ENCODE data around the gene PTGES3. TPM values are rescaled to one million over a fixed set of nuclear protein-coding genes. Genes with fewer than 3 reads are reported as not detected.
"Not testable (repeated sequence)": the region's sequence is repeated elsewhere in the genome, so short reads cannot be mapped to it uniquely, and the experiment has no call there.

PTGES3 gene
- total and polyA plus RNA-seq, 4 donors = 91.6 to 304 (median 206) TPM

DNA sequence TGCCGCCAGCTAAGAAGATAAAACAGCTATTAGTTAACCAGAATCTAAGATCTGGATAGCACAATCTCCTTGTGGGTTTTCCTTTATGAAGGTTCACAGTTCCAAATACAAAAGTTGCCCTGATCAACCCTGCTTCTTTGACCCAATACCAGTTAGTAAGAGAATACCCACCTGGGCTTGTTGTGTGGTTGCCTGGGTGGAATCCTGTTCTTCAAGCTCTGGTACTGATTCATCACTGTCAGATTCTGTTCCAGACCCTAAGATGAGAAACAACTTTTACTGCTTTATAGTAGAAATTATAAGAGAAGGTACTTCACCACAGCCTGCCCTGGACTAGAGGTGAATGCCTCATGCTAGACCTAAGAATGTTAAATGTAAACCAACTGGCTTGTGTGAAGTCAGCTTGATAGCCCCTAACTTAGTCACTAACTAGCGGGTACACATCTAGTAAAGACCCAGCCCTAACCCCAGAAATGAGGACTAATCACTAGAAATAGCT lies 26.4 kb upstream of the PTGES3 start:
- Histone ChIP-seq H3K36me3 (ENCODE audit: control insufficient read depth, insufficient read depth, low read length) (peaks cover 64% of the 10 kb centered on the region), H3K27me3 (ENCODE audit: control insufficient read depth, insufficient read depth, low read length) (no peaks in the 10 kb centered on the region)

DNA sequence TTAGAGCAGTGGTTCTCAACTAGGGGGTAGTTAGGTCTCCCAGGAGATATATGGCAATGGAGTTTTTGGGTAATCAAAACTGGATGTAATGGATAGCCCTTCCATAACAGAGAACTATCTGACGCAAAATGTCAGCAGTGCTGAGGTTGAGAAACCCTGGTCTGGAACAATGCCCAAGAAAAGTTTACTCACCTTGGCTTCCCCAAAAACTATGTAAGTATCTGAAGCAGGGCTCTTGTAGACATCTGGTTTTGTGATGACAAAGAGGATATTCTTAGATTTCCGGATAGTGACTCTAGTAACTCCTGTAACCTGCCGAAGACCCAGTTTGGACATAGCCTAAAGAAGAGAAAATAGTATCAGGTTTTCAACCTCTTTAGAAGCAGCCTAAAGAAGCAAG lies 25.3 kb upstream of the PTGES3 start:
- Histone ChIP-seq H3K36me3 (ENCODE audit: control insufficient read depth, insufficient read depth, low read length) (peaks cover 55% of the 10 kb centered on the region), H3K4me1 (ENCODE audit: control insufficient read depth, insufficient read depth, low read length) (peaks cover 12% of the 10 kb centered on the region), H3K9me3 (ENCODE audit: control insufficient read depth, insufficient read depth, low read length) (no peaks in the 10 kb centered on the region), H3K27ac (ENCODE audit: low read depth, low read length) (no peak overlapping the region), H3K27me3 (ENCODE audit: control insufficient read depth, insufficient read depth, low read length) (no peaks in the 10 kb centered on the region), H3K4me3 (ENCODE audit: low read depth, low read length) (no peak overlapping the region)
- DNase-seq (ENCODE audit: low read depth in 4 of 6, low spot score in 6 of 6) = no peak
- no CpG with 5 or more reads among the region's 3 CpGs for WGBS (ENCODE audit: insufficient coverage)

More for the DNA sequence above, 26.4 kb upstream of the PTGES3 start:
- Histone ChIP-seq H3K4me3 (ENCODE audit: low read depth, low read length) (no peak overlapping the region), H3K27ac (ENCODE audit: low read depth, low read length) (no peak overlapping the region), H3K9me3 (ENCODE audit: control insufficient read depth, insufficient read depth, low read length) (no peaks in the 10 kb centered on the region), H3K4me1 (ENCODE audit: control insufficient read depth, insufficient read depth, low read length) (peaks cover 16% of the 10 kb centered on the region)
- no peak for DNase-seq (ENCODE audit: low read depth in 4 of 6, low spot score in 6 of 6)
- WGBS (ENCODE audit: insufficient coverage) = no CpG with 5 or more reads among the region's 2 CpGs

DNA sequence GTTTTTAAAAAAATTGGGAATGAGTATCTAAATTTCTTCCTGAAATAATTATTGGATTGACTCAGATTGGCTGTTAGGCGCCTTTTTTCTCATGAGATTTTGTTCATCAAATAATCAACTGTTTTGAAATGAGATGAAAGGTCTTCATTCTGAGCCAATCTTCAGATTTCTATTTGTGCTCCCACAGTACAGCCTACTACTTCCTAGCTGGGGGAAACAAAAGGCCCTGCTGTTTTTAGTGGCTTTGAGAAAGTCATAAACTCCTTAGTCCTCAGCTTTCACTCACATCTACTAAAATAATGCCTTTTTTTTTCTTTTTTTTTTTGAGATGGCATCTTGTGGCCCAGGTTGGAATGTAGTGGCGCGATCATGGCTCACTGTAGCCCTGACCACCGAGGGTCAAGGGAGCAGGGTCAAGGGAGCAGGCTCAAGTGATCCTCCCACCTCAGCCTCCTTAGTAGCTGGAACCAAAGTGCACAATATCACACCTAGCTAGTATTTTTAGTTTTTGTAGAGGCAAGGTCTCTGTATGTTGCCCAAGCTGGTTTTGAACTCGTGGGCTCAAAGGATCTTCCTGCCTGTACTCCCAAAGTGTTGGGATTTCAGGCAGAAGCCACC lies 21.8 kb upstream of the PTGES3 start:
- Histone ChIP-seq H3K4me1 (ENCODE audit: control insufficient read depth, insufficient read depth, low read length) (no peaks in the 10 kb centered on the region), H3K4me3 (ENCODE audit: low read depth, low read length) (no peak overlapping the region), H3K27ac (ENCODE audit: low read depth, low read length) (peak overlapping the region; percentile 52), H3K9me3 (ENCODE audit: control insufficient read depth, insufficient read depth, low read length) (no peaks in the 10 kb centered on the region), H3K36me3 (ENCODE audit: control insufficient read depth, insufficient read depth, low read length) (peaks cover 37% of the 10 kb centered on the region), H3K27me3 (ENCODE audit: control insufficient read depth, insufficient read depth, low read length) (no peaks in the 10 kb centered on the region)
- 71% methylated on average over 1 of the region's 5 CpGs for WGBS (ENCODE audit: insufficient coverage)
- DNase-seq (ENCODE audit: low read depth in 4 of 6, low spot score in 6 of 6) = no peak

DNA sequence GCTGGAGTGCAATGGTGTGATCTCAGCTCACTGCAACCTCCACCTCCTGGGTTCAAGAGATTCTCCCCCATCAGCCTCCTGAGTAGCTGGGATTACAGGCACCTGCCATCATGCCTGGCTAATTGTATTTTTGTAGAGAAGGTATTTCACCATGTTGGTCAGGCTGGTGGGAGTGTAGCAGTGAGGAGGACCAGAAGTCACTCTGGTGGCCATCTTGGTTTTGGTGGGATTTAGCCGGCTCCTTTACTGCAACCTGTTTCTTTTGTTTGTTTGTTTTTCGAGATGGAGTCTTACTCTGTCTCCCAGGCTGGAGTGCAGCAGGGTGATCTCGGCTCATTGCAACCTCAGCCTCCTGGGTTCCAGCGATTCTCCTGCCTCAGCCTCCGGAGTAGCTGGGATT lies 16.4 kb upstream of the PTGES3 start:
- DNase-seq (ENCODE audit: low read depth in 4 of 6, low spot score in 6 of 6); H3K9me3 ChIP-seq (ENCODE audit: control insufficient read depth, insufficient read depth, low read length); H3K36me3 ChIP-seq (ENCODE audit: control insufficient read depth, insufficient read depth, low read length); H3K4me1 ChIP-seq (ENCODE audit: control insufficient read depth, insufficient read depth, low read length); H3K27ac ChIP-seq (ENCODE audit: low read depth, low read length); H3K4me3 ChIP-seq (ENCODE audit: low read depth, low read length); H3K27me3 ChIP-seq (ENCODE audit: control insufficient read depth, insufficient read depth, low read length): not testable (repeated sequence)
- WGBS (ENCODE audit: insufficient coverage) = 89% methylated on average over 5 of the region's 5 CpGs

DNA sequence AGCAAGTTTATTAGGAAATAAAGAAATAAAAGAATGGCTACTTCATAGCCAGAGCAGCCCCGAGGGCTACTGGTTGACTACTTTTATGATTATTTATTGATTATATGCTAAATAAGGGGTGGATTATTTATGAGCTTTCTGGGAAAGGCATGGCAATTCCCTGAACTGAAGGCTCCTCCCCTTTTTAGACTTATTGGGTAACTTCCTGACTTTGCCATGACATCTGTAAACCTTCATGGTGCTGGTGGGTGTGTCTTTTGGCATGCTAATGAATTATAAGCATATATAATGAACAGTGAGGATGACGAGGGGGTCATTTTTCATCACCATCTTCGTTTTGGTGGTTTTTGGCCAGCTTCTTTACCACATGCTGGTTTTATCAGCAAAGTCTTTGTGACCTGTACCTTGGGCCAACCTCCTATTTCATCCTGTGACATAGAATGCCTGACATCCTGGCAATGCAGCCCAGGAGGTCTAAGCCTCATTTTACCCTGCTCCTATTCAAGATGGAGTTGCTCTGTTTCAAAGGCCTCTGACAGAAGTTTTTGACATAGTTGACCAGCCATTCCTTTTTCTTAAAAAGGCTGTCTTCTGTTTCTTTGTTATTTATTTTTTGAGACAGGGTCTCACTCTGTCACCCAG lies 11.1 kb upstream of the PTGES3 start:
- no peak overlapping the region for H3K27ac ChIP-seq (ENCODE audit: low read depth, low read length)
- H3K4me1 ChIP-seq (ENCODE audit: control insufficient read depth, insufficient read depth, low read length) = no peaks in the 10 kb centered on the region
- H3K27me3 ChIP-seq (ENCODE audit: control insufficient read depth, insufficient read depth, low read length) = no peaks in the 10 kb centered on the region
- no peak overlapping the region for H3K4me3 ChIP-seq (ENCODE audit: low read depth, low read length)
- no peaks in the 10 kb centered on the region for H3K36me3 ChIP-seq (ENCODE audit: control insufficient read depth, insufficient read depth, low read length)
- DNase-seq (ENCODE audit: low read depth in 4 of 6, low spot score in 6 of 6) = no peak
- WGBS (ENCODE audit: insufficient coverage) = 57% methylated on average over 1 of the region's 3 CpGs
- H3K9me3 ChIP-seq (ENCODE audit: control insufficient read depth, insufficient read depth, low read length) = no peaks in the 10 kb centered on the region

DNA sequence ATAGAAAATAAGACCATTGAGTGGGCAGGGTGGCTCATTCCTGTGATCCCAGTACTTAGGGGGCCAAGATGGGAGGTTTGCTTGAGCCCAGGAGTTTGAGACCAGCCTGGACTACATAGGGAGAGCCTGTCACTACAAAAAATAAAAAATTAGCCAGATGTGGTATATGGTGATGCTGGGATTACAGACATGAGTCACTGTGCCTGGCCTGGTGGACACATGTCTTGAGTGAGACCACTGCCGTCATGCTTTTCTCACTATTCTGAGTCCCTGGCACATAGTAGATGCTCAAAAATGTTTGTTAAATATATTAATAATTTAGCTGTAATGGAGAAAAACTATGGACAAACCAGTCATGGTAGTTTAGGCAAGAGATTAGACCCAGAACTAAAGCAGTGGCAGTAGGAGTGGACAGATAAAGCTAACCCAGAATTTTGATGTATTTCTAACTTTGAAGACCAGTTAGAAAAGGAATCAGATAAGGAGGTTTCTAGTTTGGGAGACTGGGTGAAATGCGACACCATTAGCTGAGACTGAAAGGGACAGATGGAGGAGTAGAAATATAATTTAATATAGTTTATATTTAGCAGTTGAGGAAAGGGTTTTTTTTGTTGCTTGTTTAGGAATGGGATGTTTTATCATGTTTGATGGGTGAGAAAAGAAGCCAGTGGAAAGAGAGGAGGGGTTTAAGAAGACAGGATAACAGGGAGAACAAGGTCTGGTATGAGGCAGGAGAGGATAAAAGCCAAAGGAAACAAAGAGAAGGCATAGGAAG lies 7.4 kb upstream of the PTGES3 start:
- no peak for DNase-seq (ENCODE audit: low read depth in 4 of 6, low spot score in 6 of 6)
- H3K27ac ChIP-seq (ENCODE audit: low read depth, low read length) = no peak overlapping the region

DNA sequence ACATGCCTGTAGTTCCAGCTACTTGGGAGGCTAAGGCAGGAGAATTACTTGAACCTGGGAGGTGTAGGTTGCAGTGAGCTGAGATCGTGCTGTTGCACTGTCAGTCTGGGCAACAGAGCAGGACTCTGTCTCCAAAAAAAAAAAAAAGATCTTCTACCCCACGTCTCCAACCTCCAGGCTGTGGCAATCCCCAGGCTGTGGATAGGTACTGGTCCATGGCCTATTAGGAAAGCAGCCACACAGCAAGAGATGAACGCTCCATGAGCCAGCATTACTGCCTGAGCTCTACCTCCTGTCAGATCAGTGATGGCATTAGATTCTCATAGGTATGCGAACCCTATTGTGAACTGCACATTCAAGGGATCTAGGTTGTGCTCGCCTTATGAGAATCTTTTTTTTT lies 6.1 kb upstream of the PTGES3 start:
- Histone ChIP-seq H3K9me3 (ENCODE audit: control insufficient read depth, insufficient read depth, low read length) (no peaks in the 10 kb centered on the region), H3K36me3 (ENCODE audit: control insufficient read depth, insufficient read depth, low read length) (no peaks in the 10 kb centered on the region), H3K27ac (ENCODE audit: low read depth, low read length) (no peak overlapping the region), H3K4me1 (ENCODE audit: control insufficient read depth, insufficient read depth, low read length) (peaks cover 4% of the 10 kb centered on the region), H3K4me3 (ENCODE audit: low read depth, low read length) (no peak overlapping the region), H3K27me3 (ENCODE audit: control insufficient read depth, insufficient read depth, low read length) (no peaks in the 10 kb centered on the region)
- WGBS (ENCODE audit: insufficient coverage) = no CpG with 5 or more reads among the region's 5 CpGs
- DNase-seq (ENCODE audit: low read depth in 4 of 6, low spot score in 6 of 6) = no peak

More for the DNA sequence above, 7.4 kb upstream of the PTGES3 start:
- no peaks in the 10 kb centered on the region for H3K4me1 ChIP-seq (ENCODE audit: control insufficient read depth, insufficient read depth, low read length)
- H3K36me3 ChIP-seq (ENCODE audit: control insufficient read depth, insufficient read depth, low read length) = no peaks in the 10 kb centered on the region
- H3K4me3 ChIP-seq (ENCODE audit: low read depth, low read length) = no peak overlapping the region
- WGBS (ENCODE audit: insufficient coverage) = no CpG with 5 or more reads among the region's 2 CpGs
- no peaks in the 10 kb centered on the region for H3K9me3 ChIP-seq (ENCODE audit: control insufficient read depth, insufficient read depth, low read length)
- no peaks in the 10 kb centered on the region for H3K27me3 ChIP-seq (ENCODE audit: control insufficient read depth, insufficient read depth, low read length)

DNA sequence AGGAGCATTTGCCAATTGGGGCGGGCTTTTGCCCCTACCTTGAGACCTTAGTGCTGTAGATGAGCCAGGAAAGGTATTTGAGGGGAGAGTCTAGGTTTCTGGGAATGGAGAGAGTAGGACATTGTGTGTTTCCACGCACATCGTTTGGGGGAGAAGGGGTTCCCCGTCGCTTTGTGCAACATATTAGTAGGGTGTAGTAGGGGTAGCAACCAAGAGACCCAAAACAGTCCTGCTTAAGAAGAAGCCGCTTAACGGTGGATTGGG lies 694 bp upstream of the PTGES3 start:
- no peak for DNase-seq (ENCODE audit: low read depth in 4 of 6, low spot score in 6 of 6)
- 0% methylated on average over 7 of the region's 7 CpGs for WGBS (ENCODE audit: insufficient coverage)
- H3K27ac ChIP-seq (ENCODE audit: low read depth, low read length) = peak overlapping the region; percentile 100

DNA sequence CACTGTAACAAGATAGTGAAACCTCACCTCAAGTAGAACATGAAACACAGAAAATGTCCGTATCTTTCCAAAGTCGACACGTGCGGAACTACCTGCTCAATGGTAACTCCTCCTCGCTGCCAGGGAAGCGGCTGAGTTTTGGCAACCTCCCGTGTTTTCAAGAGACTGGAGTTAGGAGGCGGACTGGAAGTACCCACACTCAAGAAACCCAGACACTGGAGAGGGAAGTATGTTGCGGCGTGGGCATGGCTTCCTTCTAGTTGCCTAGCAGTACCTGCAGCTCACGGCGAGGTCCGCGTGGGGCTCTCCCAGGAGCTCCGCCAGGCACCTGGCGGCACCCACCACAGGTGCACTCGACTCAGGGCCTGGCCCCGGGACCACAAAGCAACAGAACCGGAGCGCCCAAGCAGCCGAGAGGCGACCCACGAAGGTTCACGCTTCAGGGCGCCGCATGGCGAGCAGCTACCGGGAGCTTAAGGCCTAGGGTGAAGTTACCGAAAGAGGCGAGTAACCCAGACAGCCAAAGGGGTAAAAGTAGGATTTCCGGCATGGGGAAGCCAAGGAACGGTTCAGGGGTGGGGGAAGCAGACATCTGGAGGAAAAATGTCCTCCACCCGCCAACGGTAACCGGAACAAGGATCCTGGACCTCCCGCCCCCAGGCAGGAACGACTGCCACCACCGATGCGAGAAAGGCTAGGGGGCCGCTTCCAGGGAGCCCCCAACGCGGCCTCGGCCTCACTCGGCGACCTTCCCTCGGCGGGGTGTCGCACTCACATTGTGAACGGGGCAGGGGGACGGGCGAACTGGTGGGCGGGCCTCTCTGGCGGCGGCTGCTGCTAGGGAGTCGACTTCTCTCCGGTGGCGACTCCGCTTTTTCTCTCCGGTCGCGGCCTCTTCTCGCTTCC lies 608 bp downstream of the PTGES3 start:
- Histone ChIP-seq H3K4me3 (ENCODE audit: low read depth, low read length) (peak overlapping the region; percentile 97), H3K9me3 (ENCODE audit: control insufficient read depth, insufficient read depth, low read length) (no peaks in the 10 kb centered on the region), H3K4me1 (ENCODE audit: control insufficient read depth, insufficient read depth, low read length) (peaks cover 30% of the 10 kb centered on the region), H3K27ac (ENCODE audit: low read depth, low read length) (peak overlapping the region; percentile 100), H3K27me3 (ENCODE audit: control insufficient read depth, insufficient read depth, low read length) (no peaks in the 10 kb centered on the region), H3K36me3 (ENCODE audit: control insufficient read depth, insufficient read depth, low read length) (peaks cover 10% of the 10 kb centered on the region)
- DNase-seq (ENCODE audit: low read depth in 4 of 6, low spot score in 6 of 6) = peak in 5 of 6 donors; percentile 10 to 57 (median 29)
- WGBS (ENCODE audit: insufficient coverage) = under 1% methylated on average over 60 of the region's 62 CpGs

More for the DNA sequence above, 694 bp upstream of the PTGES3 start:
- H3K4me1 ChIP-seq (ENCODE audit: control insufficient read depth, insufficient read depth, low read length) = peaks cover 30% of the 10 kb centered on the region
- H3K36me3 ChIP-seq (ENCODE audit: control insufficient read depth, insufficient read depth, low read length) = peaks cover 6% of the 10 kb centered on the region
- no peaks in the 10 kb centered on the region for H3K27me3 ChIP-seq (ENCODE audit: control insufficient read depth, insufficient read depth, low read length)
- H3K4me3 ChIP-seq (ENCODE audit: low read depth, low read length) = peak overlapping the region; percentile 97
- no peaks in the 10 kb centered on the region for H3K9me3 ChIP-seq (ENCODE audit: control insufficient read depth, insufficient read depth, low read length)
